Chondrocyte (in vitro differentiated cells): Measurements from ENCODE around the gene HARS2. TPM values are rescaled to one million over a fixed set of nuclear protein-coding genes. Genes with fewer than 3 reads are reported as not detected.

Source experiments
- DNase-seq: peaks from one replicate; pipeline ENCODE4 v3.0.0; 2021; ENCODE audit warnings: mixed read lengths, low spot score
- H3K27ac Mint-ChIP-seq: one replicate; pipeline ENCODE4 v1.8.0; 2021; ENCODE audit warnings: mild to moderate bottlenecking, moderate library complexity, mixed read lengths; ENCODE audit not compliant: unreplicated experiment
- H3K27me3 Mint-ChIP-seq: 2 replicates; pipeline ENCODE4 v1.8.0; 2021; ENCODE audit warnings: low read depth, mixed read lengths
- H3K36me3 Mint-ChIP-seq: 2 replicates; pipeline ENCODE4 v1.8.0; 2021; ENCODE audit warnings: low read depth, mixed read lengths
- H3K4me1 Mint-ChIP-seq: 2 replicates; pipeline ENCODE4 v1.8.0; 2021; ENCODE audit warnings: low read depth, mild to moderate bottlenecking, mixed read lengths
- H3K4me3 Mint-ChIP-seq: one replicate; pipeline ENCODE4 v1.8.0; 2021; ENCODE audit warnings: mild to moderate bottlenecking, moderate library complexity, mixed read lengths; ENCODE audit not compliant: unreplicated experiment
- H3K9me3 Mint-ChIP-seq: 2 replicates; pipeline ENCODE4 v1.8.0; 2021; ENCODE audit warnings: low read depth, mixed read lengths
- CTCF ChIP-seq: fragments of 200-600 bp; sonication (generic); IDR thresholded peaks from 2 replicates; pipeline ENCODE4 v1.5.0; 2021; ENCODE audit warnings: antibody characterized with exemption, mild to moderate bottlenecking, moderate library complexity
- microRNA-seq: library from miRNA; unstranded; fragments of <30 nt; microRNA quantifications from one replicate; pipeline ENCODE4 v1.2.0, GENCODE V29; 2020; ENCODE audit warnings: borderline number of aligned reads
- total RNA-seq: library from RNA; stranded (reverse); gene quantifications from 3 replicates; pipeline ENCODE4 v1.2.1, GENCODE V29; 2021

The HARS2 gene
- total RNA-seq, 1 donor from 2014 or later, result 22.8 TPM

- Mint-ChIP-seq H3K36me3 (no peaks in the 10 kb centered on the region), H3K4me3 (no peak overlapping the region), H3K27ac (no peak overlapping the region), H3K9me3 (peaks cover 22% of the 10 kb centered on the region), H3K27me3 (peaks cover 13% of the 10 kb centered on the region), H3K4me1 (no peaks in the 10 kb centered on the region)
- TF ChIP-seq CTCF, result no peak
- DNase-seq, result no peak
Observed at GRCh38 chr5:140737486-140737885, 46.2 kb downstream of the HARS2 start.

DNA sequence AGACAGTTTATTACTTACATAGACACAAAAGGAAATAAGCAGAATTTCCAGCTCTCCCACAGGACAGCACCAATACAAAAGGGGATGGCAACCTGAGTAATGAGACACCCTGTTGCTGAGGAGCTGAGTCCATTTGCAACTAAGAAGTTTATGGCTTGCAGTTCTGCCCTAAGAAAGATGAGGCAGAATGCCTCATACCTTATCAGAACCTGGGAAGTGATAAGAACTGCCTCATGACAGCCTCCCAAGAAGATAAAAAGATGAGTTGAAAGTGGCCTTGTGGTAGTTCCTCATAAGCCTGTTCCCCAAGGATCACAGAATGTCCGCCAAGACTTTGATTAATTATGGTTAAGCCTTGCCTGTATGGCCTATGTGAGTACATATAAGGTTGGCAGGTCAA is 50.7 kb downstream of the HARS2 start:
- TF ChIP-seq CTCF, result no peak
- no peak for DNase-seq
- peaks cover 25% of the 10 kb centered on the region for H3K9me3 Mint-ChIP-seq
- H3K36me3 Mint-ChIP-seq, result no peaks in the 10 kb centered on the region
- no peak overlapping the region for H3K27ac Mint-ChIP-seq
- no peaks in the 10 kb centered on the region for H3K4me1 Mint-ChIP-seq
- H3K4me3 Mint-ChIP-seq, result no peak overlapping the region
- no peaks in the 10 kb centered on the region for H3K27me3 Mint-ChIP-seq

Small RNAs within 50 kb of the gene (microRNA-seq; reads per million reads assigned to microRNA genes)
- gene MIR3655, result not detected

Other genes starting within 250 kb of the HARS2 start
- 5.6 to 6.2 TPM (median 6.0 TPM) in 3 replicates for gene EIF4EBP3, start 143.8 kb upstream of the HARS2 start, total RNA-seq
- gene SRA1, start 134.0 kb upstream of the HARS2 start, total RNA-seq, result 46.5 to 50.4 TPM (median 50.3 TPM) in 3 replicates
- 39.0 to 47.0 TPM (median 42.3 TPM) in 3 replicates for gene APBB3, start 126.9 kb upstream of the HARS2 start, total RNA-seq
- 74.3 to 99.4 TPM (median 79.2 TPM) in 3 replicates for gene SLC35A4, start 126.6 kb upstream of the HARS2 start, total RNA-seq
- gene CD14, start 58.3 kb upstream of the HARS2 start, total RNA-seq, result not detected in 3 replicates
- gene TMCO6, start 52.0 kb upstream of the HARS2 start, total RNA-seq, result 4.9 to 7.4 TPM (median 6.6 TPM) in 3 replicates
- gene NDUFA2, start 43.8 kb upstream of the HARS2 start, total RNA-seq, result 41.2 to 50.5 TPM (median 43.4 TPM) in 3 replicates
- gene IK, start 43.6 kb upstream of the HARS2 start, total RNA-seq, result 56.6 to 81.4 TPM (median 59.7 TPM) in 3 replicates
- gene WDR55, start 26.6 kb upstream of the HARS2 start, total RNA-seq, result 24.5 to 31.4 TPM (median 24.6 TPM) in 3 replicates
- gene DND1, start 17.9 kb upstream of the HARS2 start, total RNA-seq, result 1.3 to 1.5 TPM (median 1.3 TPM) in 3 replicates
- gene HARS1, start 85 bp upstream of the HARS2 start, total RNA-seq, result 62.9 to 83.4 TPM (median 67.5 TPM) in 3 replicates
- gene ZMAT2, start 9.0 kb downstream of the HARS2 start, total RNA-seq, result 37.0 to 50.3 TPM (median 39.2 TPM) in 3 replicates
- not detected in 3 replicates for gene PCDHA1, start 94.7 kb downstream of the HARS2 start, total RNA-seq
- gene PCDHA2, start 103.4 kb downstream of the HARS2 start, total RNA-seq, result 0.75 to 1.2 TPM (median 0.77 TPM) in 3 replicates
- gene PCDHA3, start 109.6 kb downstream of the HARS2 start, total RNA-seq, result 0.19 to 0.28 TPM (median 0.20 TPM) in 3 replicates
- gene PCDHA4, start 115.6 kb downstream of the HARS2 start, total RNA-seq, result 7.1 to 11.1 TPM (median 8.3 TPM) in 3 replicates
- gene PCDHA5, start 130.2 kb downstream of the HARS2 start, total RNA-seq, result 0.32 to 0.99 TPM (median 0.62 TPM) in 3 replicates
- 20.5 to 23.5 TPM (median 20.6 TPM) in 3 replicates for gene PCDHA6, start 136.5 kb downstream of the HARS2 start, total RNA-seq
- 1.4 to 1.9 TPM (median 1.5 TPM) in 3 replicates for gene PCDHA7, start 142.8 kb downstream of the HARS2 start, total RNA-seq
- 0.97 to 2.4 TPM (median 1.1 TPM) in 3 replicates for gene PCDHA8, start 149.7 kb downstream of the HARS2 start, total RNA-seq
- 1.2 to 2.0 TPM (median 1.3 TPM) in 3 replicates for gene PCDHA9, start 156.9 kb downstream of the HARS2 start, total RNA-seq
- 6.7 to 21.2 TPM (median 20.5 TPM) in 3 replicates for gene PCDHA10, start 164.4 kb downstream of the HARS2 start, total RNA-seq
- 6.0 to 10.7 TPM (median 6.1 TPM) in 3 replicates for gene PCDHA11, start 177.5 kb downstream of the HARS2 start, total RNA-seq
- gene PCDHA12, start 183.9 kb downstream of the HARS2 start, total RNA-seq, result 15.9 to 23.6 TPM (median 23.0 TPM) in 3 replicates
- gene PCDHA13, start 190.7 kb downstream of the HARS2 start, total RNA-seq, result 1.1 to 2.0 TPM (median 1.3 TPM) in 3 replicates
- 5.8 to 7.2 TPM (median 7.1 TPM) in 3 replicates for gene PCDHAC1, start 234.8 kb downstream of the HARS2 start, total RNA-seq